CD4-positive, alpha-beta T cell (primary cell): ENCODE results near the gene SOWAHA. TPM values are rescaled to one million over a fixed set of nuclear protein-coding genes. Genes with fewer than 3 reads are reported as not detected.

Experiments used
- ATAC-seq: fragments of 200-7000 bp; cut with Tn5 transposase; one replicate; pipeline ENCODE4 v1.10.0; 2022; ENCODE audit warnings: mild to moderate bottlenecking; ENCODE audit not compliant: poor library complexity
- CTCF ChIA-PET: fragments of 350-600 bp; sonication (Branson Sonifier 250); formaldehyde crosslinking; loops from one replicate; lab custom pipeline; 2021; ENCODE audit warnings: antibody characterized with exemption, inconsistent platforms; lab: Charles Lee
- POLR2A ChIA-PET: fragments of 350-600 bp; sonication (Branson Sonifier 250); formaldehyde crosslinking; loops from one replicate; lab custom pipeline; 2021; ENCODE audit warnings: antibody characterized with exemption, inconsistent platforms; lab: Charles Lee
- DNase-seq, 14 experiments: peaks; one replicate each; pipeline ENCODE4 v3.0.0-alpha.2; 2013 to 2020; ENCODE audit warnings: mixed read lengths in 2 of 14
- H3K27ac ChIP-seq, 2 donors: one replicate each; pipeline versions ENCODE4 v1.5.1 to v1.7.0; 2013; ENCODE audit warnings: low read length in 2 of 2, low read depth in 1 of 2, mild to moderate bottlenecking in 1 of 2
- H3K27me3 ChIP-seq, 2 experiments: 1 replicate in 1 of 2; 2 replicates in 1 of 2; pipeline versions ENCODE4 v1.6.1 to v1.7.0; 2013; ENCODE audit warnings: low read length in 2 of 2, control low read depth in 1 of 2, mild to moderate bottlenecking in 1 of 2, moderate library complexity in 1 of 2; ENCODE audit not compliant: insufficient read depth in 2 of 2, control insufficient read depth in 1 of 2
- H3K36me3 ChIP-seq: one replicate; pipeline ENCODE4 v1.6.1; 2013; ENCODE audit warnings: low read length, control low read depth; ENCODE audit not compliant: insufficient read depth
- H3K4me1 ChIP-seq: one replicate; pipeline ENCODE4 v1.6.1; 2013; ENCODE audit warnings: low read length, control low read depth; ENCODE audit not compliant: insufficient read depth
- H3K4me3 ChIP-seq: one replicate; pipeline ENCODE4 v1.5.1; 2013; ENCODE audit warnings: mild to moderate bottlenecking, low read length, moderate library complexity
- H3K9me3 ChIP-seq, 2 experiments: 1 replicate in 1 of 2; 2 replicates in 1 of 2; pipeline versions ENCODE4 v1.6.1 to v1.7.0; 2013; ENCODE audit warnings: low read length in 2 of 2, mild to moderate bottlenecking in 2 of 2, control low read depth in 1 of 2, moderate library complexity in 1 of 2; ENCODE audit not compliant: control insufficient read depth in 1 of 2, insufficient read depth in 1 of 2
- H3K27ac Mint-ChIP-seq: one replicate; pipeline ENCODE4 v1.8.0; 2020; ENCODE audit warnings: mixed read lengths
- H3K27me3 Mint-ChIP-seq: one replicate; pipeline ENCODE4 v1.8.0; 2021; ENCODE audit warnings: mixed read lengths
- H3K36me3 Mint-ChIP-seq: one replicate; pipeline ENCODE4 v1.8.0; 2021; ENCODE audit warnings: low read depth, mixed read lengths
- H3K4me1 Mint-ChIP-seq: one replicate; pipeline ENCODE4 v1.8.0; 2021; ENCODE audit warnings: low read depth, mixed read lengths
- H3K4me3 Mint-ChIP-seq: one replicate; pipeline ENCODE4 v1.8.0; 2020; ENCODE audit warnings: mild to moderate bottlenecking, mixed read lengths
- H3K9me3 Mint-ChIP-seq: one replicate; pipeline ENCODE4 v1.8.0; 2020; ENCODE audit warnings: mixed read lengths
- CTCF ChIP-seq: fragments of 200-600 bp; IDR thresholded peaks from one replicate; pipeline ENCODE4 v1.8.0; 2022; ENCODE audit warnings: antibody characterized with exemption, mild to moderate bottlenecking
- intact Hi-C, 2 experiments: fragments of 100-400 bp; cut with DNase I in 1 of 2; cut with micrococcal nuclease in 1 of 2; formaldehyde crosslinking; loops; one replicate each; pipeline versions ENCODE4 v1.15.1 to v1.9.0; 2023 to 2025; cut with DNase I, micrococcal nuclease
- total RNA-seq, 174 experiments: library from RNA in 2 of 174; stranded (reverse) in 2 of 174; gene quantifications; one replicate each; pipeline ENCODE4 v1.2.3 and lab custom pipeline; 2021 to 2026

The SOWAHA gene
- total RNA-seq, 2 experiments from 2014 or later, result not detected

- no peaks in the 10 kb centered on the region for H3K36me3 ChIP-seq
- H3K9me3 Mint-ChIP-seq, result no peaks in the 10 kb centered on the region
- H3K4me1 Mint-ChIP-seq, result peaks cover 19% of the 10 kb centered on the region
- ATAC-seq (no peak), DNase-seq (no peak)
- peak overlapping the region; percentile 79 for H3K4me3 Mint-ChIP-seq
- no peak overlapping the region for H3K4me3 ChIP-seq
- no peak for TF ChIP-seq CTCF
- H3K27me3 ChIP-seq, result peaks cover 10 to 14% of the 10 kb centered on the region in 2 experiments
- intact Hi-C loops, result no loop called here
- no peaks in the 10 kb centered on the region for H3K36me3 Mint-ChIP-seq
- no peak overlapping the region for H3K27ac ChIP-seq
- H3K9me3 ChIP-seq, result no peaks in the 10 kb centered on the region
- ChIA-PET CTCF (no interaction called here), POLR2A (interaction anchor here (2.1 kb wide), 1 partner anchor 37 kb away, joined by 8 read pairs; the partner anchor contains the start of gene KIF3A)
- H3K27me3 Mint-ChIP-seq, result peaks cover 29% of the 10 kb centered on the region
- no peak overlapping the region for H3K27ac Mint-ChIP-seq
- H3K4me1 ChIP-seq, result peaks cover 23% of the 10 kb centered on the region
Measured at GRCh38 chr5:132775476-132775961, 37.6 kb upstream of the SOWAHA start.

DNA sequence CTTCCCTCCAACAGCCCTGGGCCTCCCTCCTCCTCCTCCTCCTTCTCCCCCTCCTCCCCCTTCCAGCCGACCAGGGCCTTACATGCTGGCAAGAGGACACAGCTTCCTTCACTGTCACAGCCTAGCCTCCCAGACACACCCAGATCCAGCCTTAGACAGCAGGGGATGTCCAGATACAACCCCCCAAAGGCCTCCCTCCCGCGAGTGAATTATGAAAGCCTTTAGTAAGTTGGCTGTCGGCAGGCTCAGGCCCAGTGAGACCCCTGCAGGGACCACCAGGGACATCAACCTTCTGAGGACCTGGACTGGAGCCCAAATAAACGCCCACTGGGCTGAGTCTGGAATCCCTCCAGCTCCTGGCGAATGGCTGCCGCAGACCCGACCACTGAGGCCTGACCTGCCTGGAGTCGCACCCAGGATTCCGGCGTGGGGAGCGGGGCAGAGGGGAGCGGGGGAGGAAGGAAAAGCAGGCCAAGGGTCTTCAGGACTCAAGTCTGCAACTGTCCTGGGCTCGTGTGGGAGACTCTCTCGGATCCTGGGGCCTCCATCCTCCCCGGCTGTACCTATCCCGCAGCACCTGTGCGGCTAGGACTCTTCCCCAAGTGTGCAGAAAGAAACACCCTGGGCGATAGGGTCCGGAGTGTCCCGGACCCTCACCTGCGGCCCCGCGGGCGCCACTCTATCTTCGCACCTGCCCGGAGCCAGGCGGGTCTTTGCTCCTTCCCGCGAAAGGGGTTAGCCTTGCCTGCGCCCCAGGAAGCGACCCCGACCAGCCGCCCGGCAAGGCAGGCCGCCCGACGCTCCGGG lies 36.8 kb upstream of the SOWAHA start:
- ATAC-seq (no peak), DNase-seq (peak in 1 of 14 experiments; percentile 24)
- H3K36me3 Mint-ChIP-seq, result no peaks in the 10 kb centered on the region
- H3K27ac Mint-ChIP-seq, result no peak overlapping the region
- Histone ChIP-seq H3K4me3 (peak overlapping the region; percentile 56), H3K27me3 (peaks cover 10 to 14% of the 10 kb centered on the region in 2 experiments), H3K36me3 (no peaks in the 10 kb centered on the region), H3K4me1 (peaks cover 23% of the 10 kb centered on the region), H3K27ac (no peak overlapping the region), H3K9me3 (no peaks in the 10 kb centered on the region)
- intact Hi-C loops, result no loop called here
- no peaks in the 10 kb centered on the region for H3K9me3 Mint-ChIP-seq
- POLR2A ChIA-PET, result interaction anchor here (1.8 to 2.1 kb wide), 2 partner anchors 29 to 38 kb away, joined by 8 to 14 read pairs; partner anchors contain the start of genes CCNI2 and KIF3A
- no peak for TF ChIP-seq CTCF
- H3K4me3 Mint-ChIP-seq, result peak overlapping the region; percentile 79
- CTCF ChIA-PET, result interaction anchor here (0.7 kb wide), 1 partner anchor 9 kb away, joined by 3 read pairs; no protein-coding TSS in a partner anchor
- H3K4me1 Mint-ChIP-seq, result peaks cover 25% of the 10 kb centered on the region
- peaks cover 37% of the 10 kb centered on the region for H3K27me3 Mint-ChIP-seq

GRCh38 chr5:132776938-132777208 lies 36.2 kb upstream of the SOWAHA start:
- H3K27ac Mint-ChIP-seq, result no peak overlapping the region
- peaks cover 43% of the 10 kb centered on the region for H3K27me3 Mint-ChIP-seq
- Histone ChIP-seq H3K36me3 (no peaks in the 10 kb centered on the region), H3K27me3 (peaks cover 10 to 16% of the 10 kb centered on the region in 2 experiments), H3K4me1 (peaks cover 23% of the 10 kb centered on the region), H3K9me3 (no peaks in the 10 kb centered on the region), H3K4me3 (peak overlapping the region; percentile 82), H3K27ac (no peak overlapping the region)
- no peaks in the 10 kb centered on the region for H3K36me3 Mint-ChIP-seq
- CTCF ChIA-PET, result interaction anchor here (0.7 kb wide), 1 partner anchor 8 kb away, joined by 3 read pairs; no protein-coding TSS in a partner anchor
- no peak for TF ChIP-seq CTCF
- peaks cover 25% of the 10 kb centered on the region for H3K4me1 Mint-ChIP-seq
- no peak overlapping the region for H3K4me3 Mint-ChIP-seq
- DNase-seq (no peak), ATAC-seq (no peak)
- intact Hi-C loops, result no loop called here
- H3K9me3 Mint-ChIP-seq, result no peaks in the 10 kb centered on the region
- POLR2A ChIA-PET, result interaction anchor here (1.0 to 2.1 kb wide), 3 partner anchors 9 to 39 kb away, joined by 6 to 14 read pairs (median 8); partner anchors contain the start of genes CCNI2 and KIF3A
